Aorta (tissue), 5 donors: ENCODE measurements around the gene TENT5D. TPM values are rescaled to one million over a fixed set of nuclear protein-coding genes. Genes with fewer than 3 reads are reported as not detected.
"Not testable (repeated sequence)": the region's sequence is repeated elsewhere in the genome, so short reads cannot be mapped to it uniquely, and the experiment has no call there.

ENCODE experiments used
- ATAC-seq: fragments of 200-7000 bp; cut with Tn5 transposase; one replicate; pipeline ENCODE4 v1.9.1; 2022; ENCODE audit warnings: moderate library complexity; ENCODE audit not compliant: low FRiP score
- DNase-seq, 2 donors: peaks; one replicate each; pipeline ENCODE4 v3.0.0-alpha.2; 2020
- H3K27ac ChIP-seq, 2 donors: one replicate each; pipeline ENCODE4 v1.5.1; 2013; ENCODE audit warnings: low read length in 2 of 2, mild to moderate bottlenecking in 2 of 2, moderate library complexity in 2 of 2, control low read depth in 1 of 2, inconsistent platforms in 1 of 2, low read depth in 1 of 2
- H3K27me3 ChIP-seq, 2 donors: one replicate each; pipeline ENCODE4 v1.6.1; 2013; ENCODE audit warnings: control low read depth in 1 of 2, low read length in 1 of 2, mild to moderate bottlenecking in 1 of 2, moderate library complexity in 1 of 2; ENCODE audit not compliant: insufficient read depth in 2 of 2, control insufficient read depth in 1 of 2
- H3K36me3 ChIP-seq, 2 donors: one replicate each; pipeline ENCODE4 v1.6.1; 2013; ENCODE audit warnings: control low read depth in 1 of 2, low read length in 1 of 2, mild to moderate bottlenecking in 1 of 2; ENCODE audit not compliant: insufficient read depth in 2 of 2, control insufficient read depth in 1 of 2
- H3K4me1 ChIP-seq, 2 donors: one replicate each; pipeline ENCODE4 v1.6.1; 2013; ENCODE audit warnings: low read length in 2 of 2, control low read depth in 1 of 2, mild to moderate bottlenecking in 1 of 2, moderate library complexity in 1 of 2; ENCODE audit not compliant: insufficient read depth in 2 of 2, control insufficient read depth in 1 of 2
- H3K4me3 ChIP-seq, 2 donors: one replicate each; pipeline ENCODE4 v1.5.1; 2013; ENCODE audit warnings: low read length in 2 of 2, control low read depth in 1 of 2, mild to moderate bottlenecking in 1 of 2
- H3K9me3 ChIP-seq: one replicate; pipeline ENCODE4 v1.6.1; 2013; ENCODE audit warnings: mild to moderate bottlenecking, low read length; ENCODE audit not compliant: control insufficient read depth
- WGBS, 2 donors: extraction: QIAGEN DNeasy Blood & Tissue Kit; methylation state at CpG; one replicate each; pipeline ENCODE4 v1.1.7; 2013; 5-methylcytosine and 5-hydroxymethylcytosine counted together
- intact Hi-C, 2 donors: fragments of 100-400 bp; cut with DNase I; formaldehyde crosslinking; loops; one replicate each; pipeline versions ENCODE4 v1.14.2 to v1.15.0; 2022
- long read RNA-seq, 2 donors: library from polyadenylated mRNA; unstranded; transcript quantifications; one replicate each; pipeline ENCODE4 v2.0.0, GENCODE V29; 2020 to 2021
- polyA plus RNA-seq, 2 donors: library from polyadenylated mRNA; stranded (reverse); fragments of 200-250 nt; gene quantifications; one replicate each; pipeline ENCODE4 v1.2.3, GENCODE V29; 2013
- total RNA-seq, 2 donors: library from RNA; stranded (reverse); fragmentation: NEBNext Ultra II Directional; extraction: Animal tissue kit (Norgen Biotek cat#: 25700); gene quantifications; one replicate each; pipeline ENCODE4 v1.2.1, GENCODE V29; 2021
- donor health status: healthy with polysubstance abuse.
- donor health status: Bipolar disorder and iron deficiency.
- donor health status: DM: no; HTN: no; CAD: no.
- donor health status: DM: no; HTN: no; CAD: no.
- donor health status: DM: yes; HTN: yes; CAD: no.

TENT5D gene
- not detected for total RNA-seq
- polyA plus RNA-seq: not detected
- long read RNA-seq, donor 1: 0 reads
- long read RNA-seq, donor 2: 0 reads

GRCh38 chrX:80420147-80420546 lies at the start of gene TENT5D:
TENT5D (plus strand) TSS chrX:80420447; CDS start chrX:80442540, 22,093 bp downstream.
- Histone ChIP-seq H3K27ac (no peak within 1 kb of the TSS), H3K36me3 (no peaks in the 10 kb centered on the region), H3K4me1 (no peaks in the 10 kb centered on the region), H3K27me3 (no peaks in the 10 kb centered on the region), H3K9me3 (no peaks in the 10 kb centered on the region), H3K4me3 (no peak within 1 kb of the TSS)
- intact Hi-C loops: no loop called here
- no peak for DNase-seq
- no peak for ATAC-seq

GRCh38 chrX:80385651-80386050 lies 34.6 kb upstream of the TENT5D start:
- ATAC-seq, H3K9me3 ChIP-seq, intact Hi-C loops, H3K27me3 ChIP-seq, H3K4me1 ChIP-seq, H3K27ac ChIP-seq, H3K36me3 ChIP-seq, H3K4me3 ChIP-seq, DNase-seq: not testable (repeated sequence)
- 56 to 77% methylated on average over 1 of the region's 1 CpG for WGBS, 2 donors

DNA sequence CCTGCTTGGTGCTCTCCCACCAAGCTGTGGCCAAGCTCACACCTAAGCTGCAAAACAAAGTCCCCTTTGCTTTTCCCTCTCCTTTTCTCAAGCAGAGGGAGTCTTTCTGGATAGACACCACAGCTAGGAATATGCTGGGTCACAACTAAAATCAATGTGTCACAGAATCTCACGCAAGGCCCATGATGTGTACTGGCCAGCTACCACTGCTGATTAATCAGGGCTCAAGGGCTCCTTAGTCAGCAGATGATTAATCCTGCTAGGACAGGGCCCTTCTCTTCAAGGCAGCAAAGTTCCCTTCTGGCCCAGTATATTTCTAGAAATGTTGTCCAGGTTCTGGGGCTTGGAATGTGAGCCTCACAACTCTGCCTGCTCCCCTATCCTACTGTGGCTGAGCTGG lies 32.0 kb upstream of the TENT5D start:
- Histone ChIP-seq H3K4me3 (no peak overlapping the region), H3K4me1 (no peaks in the 10 kb centered on the region), H3K27ac (no peak overlapping the region), H3K27me3 (no peaks in the 10 kb centered on the region), H3K9me3 (no peaks in the 10 kb centered on the region), H3K36me3 (no peaks in the 10 kb centered on the region)
- intact Hi-C loops: no loop called here
- DNase-seq (no peak), ATAC-seq (no peak)
- WGBS, 2 donors: 80 to 88% methylated on average over 1 of the region's 1 CpG

DNA sequence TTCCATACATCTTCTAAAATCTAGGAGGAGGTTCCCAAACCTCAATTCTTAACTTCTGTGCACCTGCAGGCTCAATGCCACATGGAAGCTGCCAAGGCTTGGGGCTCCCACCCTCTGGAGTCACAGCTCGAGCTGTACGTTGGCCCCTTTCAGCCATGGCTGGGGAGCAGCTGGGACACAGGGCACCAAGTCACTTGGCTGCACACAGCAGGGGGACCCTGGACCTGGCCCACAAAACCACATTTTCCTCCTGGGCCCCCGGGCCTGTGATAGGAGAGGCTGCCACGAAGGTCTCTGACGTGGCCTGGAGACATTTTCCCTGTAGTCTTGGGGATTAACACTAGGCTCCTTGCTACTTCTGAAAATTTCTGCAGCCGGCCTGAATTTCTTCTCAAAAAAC lies 8.2 kb upstream of the TENT5D start:
- DNase-seq (no peak), ATAC-seq (no peak)
- Histone ChIP-seq H3K27ac (no peak overlapping the region), H3K27me3 (no peaks in the 10 kb centered on the region), H3K4me1 (no peaks in the 10 kb centered on the region), H3K9me3 (no peaks in the 10 kb centered on the region), H3K4me3 (no peak overlapping the region), H3K36me3 (no peaks in the 10 kb centered on the region)
- intact Hi-C loops: no loop called here
- 68 to 71% methylated on average over 6 of the region's 6 CpGs for WGBS, 2 donors

DNA sequence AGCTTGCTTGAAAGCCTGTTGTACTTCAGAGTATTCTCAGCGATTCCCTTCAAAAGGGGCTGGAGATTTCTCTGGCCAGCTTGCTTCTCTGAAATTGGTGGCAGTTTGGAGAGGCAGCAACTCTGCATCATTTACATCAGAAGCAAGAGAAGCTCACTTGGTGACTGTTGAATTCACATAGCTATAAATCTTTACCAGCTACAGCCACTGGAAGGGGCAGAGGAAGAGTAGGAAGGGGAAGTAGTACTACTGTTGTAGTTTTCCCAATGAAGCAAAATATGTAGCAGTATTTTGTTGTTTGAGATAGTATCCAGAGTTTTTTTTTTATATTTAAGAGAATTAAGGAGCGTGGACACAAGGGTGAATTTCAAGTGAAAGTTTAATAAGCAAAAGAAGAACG lies 2.8 kb downstream of the TENT5D start:
- Histone ChIP-seq H3K27me3 (no peaks in the 10 kb centered on the region), H3K4me1 (no peaks in the 10 kb centered on the region), H3K27ac (no peak overlapping the region), H3K4me3 (no peak overlapping the region), H3K9me3 (no peaks in the 10 kb centered on the region), H3K36me3 (no peaks in the 10 kb centered on the region)
- no peak for DNase-seq
- no peak for ATAC-seq
- intact Hi-C loops: no loop called here
- 54 to 79% methylated on average over 3 of the region's 3 CpGs for WGBS, 2 donors

DNA sequence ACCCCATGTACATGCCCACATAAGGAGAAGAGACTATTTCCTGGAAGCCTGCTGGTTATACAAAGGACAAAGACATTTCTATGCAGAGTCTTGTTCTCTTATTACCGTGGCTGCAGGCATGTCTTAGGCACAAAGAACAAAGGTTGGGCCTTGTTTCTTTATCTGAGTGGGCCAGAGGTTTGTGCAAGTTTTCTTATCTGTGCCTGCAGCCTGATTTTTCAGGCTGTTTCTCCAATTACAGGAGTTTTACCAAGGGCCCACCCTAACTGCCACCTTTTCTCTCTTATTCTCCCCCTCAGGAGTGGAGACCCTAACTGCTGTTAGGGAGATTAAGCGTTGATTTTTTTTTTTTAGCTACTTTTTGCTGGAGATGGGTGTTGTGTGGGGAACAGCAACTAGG lies 3.5 kb downstream of the TENT5D start:
- intact Hi-C loops: no loop called here
- no peaks in the 10 kb centered on the region for H3K9me3 ChIP-seq
- H3K36me3 ChIP-seq: no peaks in the 10 kb centered on the region
- no peak for DNase-seq
- H3K4me1 ChIP-seq: no peaks in the 10 kb centered on the region
- H3K27me3 ChIP-seq: no peaks in the 10 kb centered on the region
- no peak for ATAC-seq
- 56 to 57% methylated on average over 2 of the region's 2 CpGs for WGBS, 2 donors
- H3K4me3 ChIP-seq: no peak overlapping the region
- H3K27ac ChIP-seq: no peak overlapping the region

- ATAC-seq (no peak), DNase-seq (no peak)
- no peaks in the 10 kb centered on the region for H3K9me3 ChIP-seq
- no peaks in the 10 kb centered on the region for H3K4me1 ChIP-seq
- H3K4me3 ChIP-seq: no peak overlapping the region
- no peaks in the 10 kb centered on the region for H3K36me3 ChIP-seq
- H3K27ac ChIP-seq: no peak overlapping the region
- H3K27me3 ChIP-seq: no peaks in the 10 kb centered on the region
- WGBS, 2 donors: 53 to 63% methylated on average over 3 of the region's 3 CpGs
- intact Hi-C loops: no loop called here
Observed at GRCh38 chrX:80430826-80431504, 10.7 kb downstream of the TENT5D start.

- Histone ChIP-seq H3K27ac (no peak overlapping the region), H3K36me3 (no peaks in the 10 kb centered on the region), H3K4me1 (no peaks in the 10 kb centered on the region), H3K4me3 (no peak overlapping the region), H3K27me3 (no peaks in the 10 kb centered on the region), H3K9me3 (no peaks in the 10 kb centered on the region)
- DNase-seq: no peak
- no peak for ATAC-seq
- intact Hi-C loops: no loop called here
Observed at GRCh38 chrX:80431505-80431832, 11.2 kb downstream of the TENT5D start.

DNA sequence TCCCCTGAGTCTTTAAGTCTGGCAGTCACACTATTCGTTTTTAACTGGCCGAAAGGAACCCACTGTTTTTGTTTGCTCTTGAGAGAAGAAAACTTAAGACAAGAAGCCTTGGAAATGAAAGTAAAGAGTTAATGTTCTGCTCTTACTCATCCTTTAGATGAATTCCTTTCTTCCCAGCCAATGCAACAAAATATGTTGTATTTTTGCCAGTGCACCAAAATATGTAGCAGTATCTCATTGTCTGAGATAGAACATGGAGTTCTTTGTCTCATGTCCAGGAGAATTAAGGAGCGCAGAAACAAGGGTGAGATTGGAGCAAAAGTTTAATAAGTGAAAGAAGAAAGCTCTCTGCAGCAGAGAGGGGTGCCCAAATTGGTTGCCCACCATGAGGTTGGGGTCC lies 12.2 kb downstream of the TENT5D start:
- no peaks in the 10 kb centered on the region for H3K9me3 ChIP-seq
- intact Hi-C loops: no loop called here
- no peak overlapping the region for H3K27ac ChIP-seq
- no peak for DNase-seq
- no peak for ATAC-seq
- no peaks in the 10 kb centered on the region for H3K27me3 ChIP-seq
- no peaks in the 10 kb centered on the region for H3K36me3 ChIP-seq
- no peaks in the 10 kb centered on the region for H3K4me1 ChIP-seq
- H3K4me3 ChIP-seq: no peak overlapping the region
- 70 to 73% methylated on average over 3 of the region's 3 CpGs for WGBS, 2 donors
